ENCODE data around the gene GFOD2. TPM values are rescaled to one million over a fixed set of nuclear protein-coding genes. Genes with fewer than 3 reads are reported as not detected.

Gene GFOD2
- total RNA-seq, 1 donor from 2014 or later = 86.7 TPM

GRCh38 chr16:67664258-67664657, 54.9 kb downstream of the GFOD2 start:
- peak overlapping the region; percentile 95 for H3K27ac Mint-ChIP-seq (ENCODE audit: unreplicated experiment)
- H3K4me3 Mint-ChIP-seq (ENCODE audit: unreplicated experiment) = peak overlapping the region; percentile 87
- no peak for TF ChIP-seq CTCF (IDR thresholded peaks at IDR 0.05; ENCODE audit: partially characterized antibody, unreplicated experiment)

GRCh38 chr16:67663877-67664222, 55.3 kb downstream of the GFOD2 start:
- Mint-ChIP-seq H3K4me3 (ENCODE audit: unreplicated experiment) (peak overlapping the region; percentile 87), H3K27ac (ENCODE audit: unreplicated experiment) (peak overlapping the region; percentile 95), H3K4me1 (ENCODE audit: low read depth, unreplicated experiment) (peaks cover 18% of the 10 kb centered on the region), H3K9me3 (ENCODE audit: unreplicated experiment) (peaks cover 13% of the 10 kb centered on the region), H3K27me3 (ENCODE audit: unreplicated experiment) (peaks cover 24% of the 10 kb centered on the region), H3K36me3 (ENCODE audit: unreplicated experiment) (no peaks in the 10 kb centered on the region)
- TF ChIP-seq CTCF (IDR thresholded peaks at IDR 0.05; ENCODE audit: partially characterized antibody, unreplicated experiment) = peak; percentile 15
- no peak for DNase-seq

More at GRCh38 chr16:67664258-67664657, 54.9 kb downstream of the GFOD2 start:
- peak; percentile 53 for DNase-seq
- Mint-ChIP-seq H3K27me3 (ENCODE audit: unreplicated experiment) (peaks cover 22% of the 10 kb centered on the region), H3K4me1 (ENCODE audit: low read depth, unreplicated experiment) (peaks cover 21% of the 10 kb centered on the region), H3K9me3 (ENCODE audit: unreplicated experiment) (peaks cover 12% of the 10 kb centered on the region), H3K36me3 (ENCODE audit: unreplicated experiment) (no peaks in the 10 kb centered on the region)

- peaks cover 16% of the 10 kb centered on the region for H3K4me1 Mint-ChIP-seq (ENCODE audit: low read depth, unreplicated experiment)
- no peaks in the 10 kb centered on the region for H3K36me3 Mint-ChIP-seq (ENCODE audit: unreplicated experiment)
- no peak overlapping the region for H3K27ac Mint-ChIP-seq (ENCODE audit: unreplicated experiment)
- peaks cover 22% of the 10 kb centered on the region for H3K27me3 Mint-ChIP-seq (ENCODE audit: unreplicated experiment)
- no peak overlapping the region for H3K4me3 Mint-ChIP-seq (ENCODE audit: unreplicated experiment)
- DNase-seq = peak; percentile 76
- peak; percentile 46 for TF ChIP-seq CTCF (IDR thresholded peaks at IDR 0.05; ENCODE audit: partially characterized antibody, unreplicated experiment)
- peaks cover 9% of the 10 kb centered on the region for H3K9me3 Mint-ChIP-seq (ENCODE audit: unreplicated experiment)
These were observed 55.8 kb downstream of the GFOD2 start for GRCh38 chr16:67663151-67663876.

GRCh38 chr16:67662653-67663010, 56.5 kb downstream of the GFOD2 start:
- no peak for DNase-seq
- Mint-ChIP-seq H3K9me3 (ENCODE audit: unreplicated experiment) (peaks cover 9% of the 10 kb centered on the region), H3K27me3 (ENCODE audit: unreplicated experiment) (peaks cover 22% of the 10 kb centered on the region), H3K4me1 (ENCODE audit: low read depth, unreplicated experiment) (peaks cover 16% of the 10 kb centered on the region), H3K27ac (ENCODE audit: unreplicated experiment) (no peak overlapping the region), H3K36me3 (ENCODE audit: unreplicated experiment) (no peaks in the 10 kb centered on the region), H3K4me3 (ENCODE audit: unreplicated experiment) (no peak overlapping the region)
- no peak for TF ChIP-seq CTCF (IDR thresholded peaks at IDR 0.05; ENCODE audit: partially characterized antibody, unreplicated experiment)

GRCh38 chr16:67661886-67662652, 57.0 kb downstream of the GFOD2 start:
- peaks cover 21% of the 10 kb centered on the region for H3K27me3 Mint-ChIP-seq (ENCODE audit: unreplicated experiment)
- no peaks in the 10 kb centered on the region for H3K36me3 Mint-ChIP-seq (ENCODE audit: unreplicated experiment)
- TF ChIP-seq CTCF (IDR thresholded peaks at IDR 0.05; ENCODE audit: partially characterized antibody, unreplicated experiment) = no peak
- DNase-seq = no peak
- H3K4me1 Mint-ChIP-seq (ENCODE audit: low read depth, unreplicated experiment) = peaks cover 14% of the 10 kb centered on the region
- peak overlapping the region; percentile 95 for H3K4me3 Mint-ChIP-seq (ENCODE audit: unreplicated experiment)
- H3K9me3 Mint-ChIP-seq (ENCODE audit: unreplicated experiment) = peaks cover 8% of the 10 kb centered on the region
- H3K27ac Mint-ChIP-seq (ENCODE audit: unreplicated experiment) = peak overlapping the region; percentile 17

All from glutamatergic neuron (in vitro differentiated cells).